Stimulated activated CD8-positive, alpha-beta memory T cell treated with anti-CD3 and anti-CD28 coated beads, Interleukin-7, amount 100 ng/mL, for 4 hours (primary cell): ENCODE data around the gene CTDP1.

Experiments used
- DNase-seq, 2 donors: peaks; one replicate each; pipeline ENCODE4 v3.0.0-alpha.2; 2020; ENCODE audit warnings: low read depth in 2 of 2

Gene CTDP1

GRCh38 chr18:79763407-79763806, 83.8 kb downstream of the CTDP1 start:
- DNase-seq, result no peak

- no peak for DNase-seq
Measured at GRCh38 chr18:79764131-79764530, 84.5 kb downstream of the CTDP1 start.

- no peak for DNase-seq
Measured at GRCh38 chr18:79765491-79766245, 86.1 kb downstream of the CTDP1 start.

DNA sequence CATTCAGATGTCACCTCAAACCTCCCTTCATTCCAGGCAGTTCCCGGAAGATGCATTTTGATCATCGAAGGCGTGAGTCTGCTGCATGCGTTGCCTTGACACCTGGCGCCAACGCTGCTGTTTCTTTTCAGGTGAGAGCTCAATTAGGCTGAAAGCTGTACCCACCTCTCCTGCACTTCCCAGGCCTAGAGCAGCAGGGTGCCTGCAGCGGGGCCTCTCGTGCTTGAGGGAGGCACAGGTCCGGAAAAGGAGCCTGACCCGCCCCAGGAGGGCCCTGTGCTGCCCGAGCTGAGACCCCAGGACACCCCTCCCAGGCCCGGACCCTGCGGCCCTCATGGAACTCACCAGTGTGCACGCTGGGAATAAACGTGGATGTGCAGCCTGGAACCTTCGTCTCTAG, 86.7 kb downstream of the CTDP1 start:
- no peak for DNase-seq

DNA sequence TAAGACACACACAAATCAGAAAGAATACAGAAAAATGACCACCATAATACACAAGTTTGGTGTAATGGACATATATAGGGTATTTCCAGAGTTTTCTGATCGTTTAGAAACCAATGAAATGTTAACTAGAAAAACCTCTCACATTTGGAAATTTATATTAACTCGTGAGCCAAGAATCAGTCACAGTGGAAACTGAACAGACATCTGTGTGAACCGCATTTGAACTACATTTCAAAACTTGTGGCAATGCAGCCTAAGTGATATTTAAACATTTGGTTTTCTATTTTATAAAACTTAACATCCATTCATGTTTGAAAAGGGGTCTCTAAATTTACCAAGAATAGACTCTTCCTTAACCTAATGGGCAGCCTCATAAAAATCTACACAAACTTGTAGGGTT, 89.1 kb downstream of the CTDP1 start:
- DNase-seq, result no peak

DNA sequence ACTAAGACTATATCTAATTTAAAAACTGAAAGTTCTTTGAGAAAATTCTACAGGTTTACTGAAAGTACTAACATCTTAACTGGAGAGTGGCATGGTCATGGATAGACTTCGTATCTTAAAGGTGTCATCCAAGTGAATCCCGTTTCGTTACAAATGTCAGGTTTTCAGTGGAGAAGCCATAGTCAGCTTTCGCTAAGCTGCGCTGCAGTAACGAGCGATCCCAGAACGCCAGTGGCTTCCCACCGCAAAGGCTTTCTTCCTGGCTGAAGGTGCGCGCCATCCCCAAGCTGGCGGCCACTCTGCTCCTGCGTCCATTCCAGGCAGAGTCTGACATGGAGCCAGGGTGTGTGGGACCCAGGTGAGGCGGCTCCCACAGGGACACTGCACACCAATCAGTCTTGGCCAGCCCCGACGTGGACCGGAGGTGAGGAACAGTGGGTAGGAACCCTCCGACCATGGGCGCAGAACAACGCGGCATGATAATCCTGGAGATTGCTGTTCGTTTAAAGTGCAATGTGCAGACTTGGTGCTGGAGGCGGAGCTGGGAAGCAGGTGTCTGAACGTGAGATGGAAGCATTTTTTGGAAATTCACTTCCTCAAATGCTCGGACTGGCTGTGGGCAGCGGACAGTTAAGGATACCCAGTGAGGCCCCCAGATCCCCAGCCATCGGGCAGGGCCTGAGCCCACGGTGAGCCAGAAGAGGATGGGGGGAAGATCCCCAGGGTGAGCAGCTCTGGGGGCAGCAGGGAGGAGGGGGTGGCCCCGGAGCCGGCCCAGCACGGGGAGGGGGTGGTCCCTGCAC, 90.3 kb downstream of the CTDP1 start:
- DNase-seq, result no peak

DNA sequence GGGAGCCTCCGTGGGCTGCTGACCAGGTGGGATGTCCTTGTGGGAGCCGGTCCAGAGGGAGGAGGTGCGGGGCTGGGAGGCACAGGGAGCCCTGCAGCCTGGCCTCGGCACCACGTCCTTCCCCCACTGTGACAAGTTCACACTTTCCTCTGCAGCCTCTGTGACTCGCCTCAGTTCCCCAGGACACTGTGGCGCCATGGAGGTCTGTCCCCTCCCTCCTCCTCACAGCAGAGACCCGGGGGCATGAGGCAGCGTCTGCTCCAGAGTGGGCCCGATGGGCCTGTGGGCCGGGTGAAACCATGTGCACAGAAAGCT, 90.9 kb downstream of the CTDP1 start:
- no peak for DNase-seq

GRCh38 chr18:79770826-79771225, 91.2 kb downstream of the CTDP1 start:
- DNase-seq, result no peak

DNA sequence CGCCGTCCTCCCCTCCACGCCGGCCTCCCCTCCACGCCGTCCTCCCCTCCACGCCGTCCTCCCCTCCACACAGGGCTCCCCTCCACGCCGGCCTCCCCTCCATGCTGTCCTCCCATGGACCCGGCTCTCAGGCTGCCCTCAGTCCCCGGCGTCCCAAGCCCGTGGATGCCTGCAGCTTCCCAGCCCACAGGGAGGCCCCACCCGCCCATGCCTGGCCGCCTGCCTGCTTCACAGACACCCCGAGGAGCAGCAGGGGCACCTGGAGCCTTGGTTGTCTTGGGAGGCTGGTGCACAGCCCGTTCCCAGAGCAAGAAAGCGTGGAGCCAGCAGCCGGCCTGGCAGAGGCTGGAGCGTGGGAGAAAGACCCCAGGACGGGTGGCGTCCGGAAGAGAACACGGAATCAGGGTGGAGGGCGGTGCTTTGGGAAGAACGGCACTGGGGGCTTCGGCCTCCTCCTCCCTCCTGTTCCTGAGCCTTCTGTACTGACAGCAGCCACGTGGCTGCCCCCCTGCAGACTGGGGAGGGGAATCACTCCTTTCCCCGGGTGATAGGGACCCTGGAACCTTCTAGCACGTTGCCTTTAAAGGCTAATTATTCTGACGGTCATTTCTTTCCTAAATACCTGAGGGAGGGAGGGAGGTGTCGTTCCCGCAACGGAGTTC, 92.0 kb downstream of the CTDP1 start:
- DNase-seq, result no peak

GRCh38 chr18:79772108-79772864, 92.7 kb downstream of the CTDP1 start:
- no peak for DNase-seq

DNA sequence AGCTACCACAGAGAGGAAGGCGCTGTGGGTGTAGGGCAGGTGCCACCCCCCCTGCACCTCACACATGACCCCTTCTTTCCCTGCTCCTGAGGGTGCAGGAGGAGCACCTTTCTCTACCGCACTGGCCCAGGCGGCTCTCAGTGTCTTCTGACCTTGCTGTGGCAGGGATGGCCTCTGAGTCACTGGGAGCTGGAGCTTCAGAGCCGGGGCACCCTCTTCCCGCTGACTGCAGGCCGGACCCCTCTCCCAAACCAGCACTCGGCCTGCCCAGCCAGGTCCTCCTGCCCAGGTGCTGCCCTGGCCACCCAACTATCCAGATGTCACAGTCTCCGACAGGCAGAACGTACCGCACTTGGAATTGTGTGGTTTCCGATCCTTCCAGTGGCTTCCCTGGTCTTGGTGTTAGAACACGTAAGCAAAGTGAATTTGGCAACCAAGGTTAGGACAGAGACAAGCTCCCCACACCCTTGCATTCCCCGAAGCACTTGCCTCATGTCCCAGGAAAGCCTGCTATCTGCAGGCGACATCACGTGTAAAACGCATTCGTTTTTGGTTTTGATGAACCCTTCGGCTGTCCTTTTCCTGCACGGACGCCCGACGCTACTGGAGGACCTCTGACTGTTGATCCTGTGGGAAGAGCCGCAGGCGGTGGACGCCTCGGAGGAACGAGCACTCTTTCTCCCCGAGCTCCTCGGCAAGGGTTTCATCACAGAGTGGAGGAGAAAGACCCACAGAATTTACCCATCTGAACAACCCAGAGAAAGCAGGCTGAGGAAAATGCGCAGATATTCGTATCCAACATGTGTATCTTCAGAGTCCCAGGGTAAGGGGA, 93.5 kb downstream of the CTDP1 start:
- no peak for DNase-seq

- DNase-seq, result no peak
Measured at GRCh38 chr18:79774111-79774510, 94.5 kb downstream of the CTDP1 start.

GRCh38 chr18:79775441-79776221, 96.0 kb downstream of the CTDP1 start:
- DNase-seq, result no peak

DNA sequence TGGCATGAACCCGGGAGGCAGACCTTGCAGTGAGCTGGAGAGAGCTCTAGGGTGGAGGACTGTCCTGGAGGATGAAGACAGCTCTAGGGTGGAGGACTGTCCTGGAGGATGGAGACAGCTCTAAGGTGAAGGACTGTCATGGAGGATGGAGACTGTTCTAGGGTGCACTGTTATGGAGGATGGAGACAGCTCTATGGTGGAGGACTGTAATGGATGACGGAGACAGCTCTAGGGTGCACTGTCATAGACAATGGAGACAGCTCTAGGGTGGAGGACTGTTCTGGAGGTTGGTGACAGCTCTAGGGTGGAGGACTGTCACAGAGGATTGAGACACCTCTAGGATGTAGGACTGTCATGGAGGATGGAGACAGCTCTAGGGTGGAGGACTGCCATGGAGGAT, 97.1 kb downstream of the CTDP1 start:
- no peak for DNase-seq

DNA sequence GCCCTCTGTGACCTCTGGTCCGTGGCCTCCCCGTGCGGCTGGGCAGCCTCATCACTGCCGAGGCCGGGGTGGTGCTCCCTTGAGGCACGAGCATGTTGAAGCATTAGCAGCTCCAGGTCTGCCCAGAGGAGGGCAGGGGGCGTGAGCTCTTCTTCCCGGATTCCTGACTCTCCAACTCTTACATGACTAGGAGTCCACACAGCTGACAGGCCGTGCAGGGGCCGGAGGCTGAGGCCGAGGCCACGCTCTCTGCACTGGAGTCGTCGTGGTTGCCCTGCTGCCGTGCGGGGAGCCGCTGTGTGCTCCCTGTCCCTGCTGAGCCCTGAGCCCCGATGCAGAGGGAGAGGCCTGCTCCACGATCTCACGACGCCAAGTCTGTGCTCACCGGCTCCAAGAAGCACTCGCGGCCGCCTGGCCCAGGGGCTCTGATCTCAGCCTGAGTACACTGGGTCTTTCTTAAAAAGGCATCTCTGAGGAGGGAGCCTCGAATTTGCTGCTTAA, 98.7 kb downstream of the CTDP1 start:
- DNase-seq, result no peak

DNA sequence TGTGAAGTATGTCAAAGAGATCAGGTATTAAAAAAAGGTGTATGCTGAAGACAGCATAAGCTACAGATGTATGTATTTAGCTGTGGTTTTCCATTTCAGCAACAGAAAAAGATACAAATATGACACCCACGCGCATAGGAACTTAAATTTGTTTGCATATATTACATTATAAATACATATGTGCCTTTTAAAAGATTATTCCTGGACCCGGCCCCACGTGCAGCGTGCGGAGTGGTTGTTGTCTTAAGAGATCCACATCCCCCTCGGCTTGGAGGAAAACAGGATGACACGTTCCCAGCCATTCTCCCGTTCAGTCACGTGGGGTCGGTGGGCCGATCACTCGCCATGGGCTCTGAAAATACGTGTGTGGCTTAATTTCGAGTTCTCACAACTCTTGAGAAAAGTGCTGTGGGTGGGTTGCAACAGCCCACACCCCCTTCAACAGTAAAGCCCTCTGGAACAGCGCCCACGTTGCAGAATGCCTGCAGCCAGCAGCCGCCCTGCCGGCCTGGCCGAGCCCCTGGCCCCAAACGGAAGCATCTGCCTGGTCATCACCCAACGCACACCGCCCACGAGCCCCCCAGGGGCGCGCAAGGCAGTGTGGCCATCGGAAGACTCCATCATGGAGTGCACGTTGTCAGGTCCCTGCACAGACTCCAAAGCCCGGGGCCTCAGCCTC, 99.6 kb downstream of the CTDP1 start:
- no peak for DNase-seq

DNA sequence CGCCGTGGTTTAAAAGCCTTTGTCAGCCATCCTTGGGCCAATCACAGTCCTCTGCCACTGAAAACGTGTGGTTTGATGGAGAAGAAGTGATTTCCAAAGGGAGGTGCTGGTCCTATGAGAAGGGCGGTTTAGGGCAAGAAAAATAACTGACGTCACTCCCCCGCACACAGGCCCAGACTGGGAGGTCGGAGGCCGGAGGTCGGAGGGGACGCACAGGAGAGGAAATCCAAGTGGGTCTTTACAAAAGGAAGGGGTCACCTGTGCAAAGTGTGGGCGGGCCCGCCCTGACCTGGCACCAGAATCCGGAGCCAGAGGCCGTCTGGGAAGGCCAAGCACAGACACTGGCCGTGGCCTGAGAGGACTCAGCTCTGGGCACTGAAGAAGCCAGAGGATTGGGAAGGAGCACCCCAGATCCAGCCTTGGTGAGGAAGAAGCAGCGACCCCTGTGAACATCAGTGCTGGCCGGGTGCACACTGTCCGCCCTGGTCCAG, 100.1 kb downstream of the CTDP1 start:
- no peak for DNase-seq

DNA sequence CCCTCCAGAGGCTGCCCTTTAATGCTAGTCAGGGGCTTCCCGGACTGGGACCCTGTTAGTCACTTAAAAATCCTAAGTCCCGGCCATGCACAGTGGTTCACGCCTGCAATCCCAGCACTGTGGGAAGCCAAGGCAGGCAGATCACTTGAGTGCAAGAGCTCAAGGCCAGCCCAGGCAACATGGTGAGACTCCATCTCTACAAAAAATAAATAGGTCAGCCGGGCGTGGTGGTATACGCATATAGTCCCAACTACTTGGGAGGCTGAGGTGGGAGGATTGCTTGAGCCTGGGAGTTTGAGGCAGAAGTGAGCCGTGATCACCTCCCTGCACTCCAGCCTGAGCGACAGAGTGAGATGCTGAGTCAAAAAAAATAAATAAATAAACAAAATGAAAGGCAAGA, 100.9 kb downstream of the CTDP1 start:
- no peak for DNase-seq

DNA sequence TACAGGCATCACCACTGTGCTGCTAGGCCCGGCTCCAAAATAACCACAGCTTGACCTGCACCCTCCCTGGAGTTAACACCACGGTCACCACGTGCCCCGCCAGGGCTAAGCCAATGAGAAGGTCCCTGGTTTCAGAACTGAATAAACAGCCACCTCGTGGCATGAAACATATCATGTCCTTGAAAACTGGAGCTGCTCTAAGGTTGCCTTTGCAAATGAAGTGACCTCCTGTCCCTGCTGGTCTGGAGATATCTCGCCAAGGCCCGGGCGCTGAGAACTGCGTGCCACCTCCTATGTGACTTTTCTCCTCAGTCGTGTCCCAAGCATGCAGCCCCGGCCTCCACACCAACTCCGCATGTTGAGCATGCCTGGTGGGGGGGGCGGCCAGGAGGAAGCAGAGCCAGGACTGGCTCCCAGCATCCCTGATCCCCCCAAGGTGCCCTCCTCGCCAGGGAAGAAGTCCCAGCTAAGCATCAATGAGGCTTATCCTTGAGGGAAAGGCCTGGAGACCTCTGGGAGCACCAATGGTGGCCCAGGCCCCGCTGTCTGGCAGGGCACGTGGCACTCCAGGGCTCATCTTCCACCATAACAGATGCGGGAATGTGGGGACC, 101.8 kb downstream of the CTDP1 start:
- no peak for DNase-seq
